NCI-H1105 treated with DMSO at 0.1 percent for 48 hours (cell line): ENCODE measurements around the gene HEPN1.
"Not testable (repeated sequence)": the region's sequence is repeated elsewhere in the genome, so short reads cannot be mapped to it uniquely, and the experiment has no call there.

Experiments used
- DNase-seq: peaks from one replicate; lab custom pipeline; 2025; lab: John Stamatoyannopoulos, UW

The HEPN1 gene

GRCh38 chr11:124942466-124943253 lies 23.6 kb downstream of the HEPN1 start:
- no peak for DNase-seq

DNA sequence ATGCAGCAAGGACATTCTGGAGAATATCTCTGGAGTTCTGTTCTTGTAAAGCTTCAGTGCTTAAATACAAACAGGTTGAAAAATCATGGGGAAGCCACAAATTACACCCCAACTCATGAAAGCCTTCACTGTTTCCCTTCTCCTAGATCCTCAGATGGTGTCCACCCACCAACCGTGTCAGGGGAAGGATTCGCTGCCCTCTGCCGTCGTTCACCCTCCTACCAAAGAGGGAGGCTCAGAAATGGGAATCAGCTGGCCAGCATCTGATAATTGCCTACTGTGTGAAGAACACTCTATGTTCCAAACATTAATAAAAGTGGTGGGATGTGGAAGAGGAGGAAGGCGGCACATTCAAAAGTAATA lies 24.2 kb downstream of the HEPN1 start:
- DNase-seq, result no peak

DNA sequence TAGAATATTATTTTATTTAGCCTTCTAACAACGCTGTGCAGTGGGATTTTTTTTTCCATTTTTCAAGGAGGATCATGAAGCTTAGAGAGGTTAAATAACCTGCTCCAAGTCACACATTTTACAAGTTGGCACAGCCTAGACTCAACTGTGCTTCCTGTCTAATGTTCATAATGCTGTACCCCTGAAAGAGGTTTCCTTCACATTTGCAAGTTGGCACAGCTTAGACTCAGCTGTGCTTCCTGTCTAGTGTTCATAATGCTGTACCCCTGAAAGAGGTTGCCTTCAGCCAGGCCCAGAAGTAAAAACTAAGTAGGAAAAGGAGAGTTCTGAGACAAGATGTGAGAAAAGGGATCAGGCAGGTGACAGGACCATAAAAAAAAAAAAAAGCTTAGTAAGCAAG lies 24.7 kb downstream of the HEPN1 start:
- DNase-seq, result no peak

DNA sequence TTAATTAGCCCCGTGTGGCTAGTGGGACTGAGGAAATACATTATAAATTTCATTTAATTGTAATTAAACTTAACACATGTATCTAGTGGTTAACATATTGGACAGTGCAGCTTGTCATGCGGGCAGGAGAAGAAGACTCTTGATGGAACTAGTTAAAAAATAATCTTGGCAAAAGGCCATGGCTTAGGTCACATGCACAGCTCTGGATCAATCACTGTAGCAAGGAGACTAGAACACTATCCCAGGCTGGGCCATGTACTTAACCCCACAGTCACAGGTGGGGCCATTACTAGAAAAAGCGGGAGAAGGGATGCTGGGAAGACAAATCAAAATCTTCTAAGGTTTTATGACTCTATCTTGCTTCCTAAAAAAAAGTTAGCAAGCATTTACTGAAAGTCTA lies 25.5 kb downstream of the HEPN1 start:
- DNase-seq, result peak; percentile 7

GRCh38 chr11:124945826-124946225 lies 26.8 kb downstream of the HEPN1 start:
- no peak for DNase-seq

DNA sequence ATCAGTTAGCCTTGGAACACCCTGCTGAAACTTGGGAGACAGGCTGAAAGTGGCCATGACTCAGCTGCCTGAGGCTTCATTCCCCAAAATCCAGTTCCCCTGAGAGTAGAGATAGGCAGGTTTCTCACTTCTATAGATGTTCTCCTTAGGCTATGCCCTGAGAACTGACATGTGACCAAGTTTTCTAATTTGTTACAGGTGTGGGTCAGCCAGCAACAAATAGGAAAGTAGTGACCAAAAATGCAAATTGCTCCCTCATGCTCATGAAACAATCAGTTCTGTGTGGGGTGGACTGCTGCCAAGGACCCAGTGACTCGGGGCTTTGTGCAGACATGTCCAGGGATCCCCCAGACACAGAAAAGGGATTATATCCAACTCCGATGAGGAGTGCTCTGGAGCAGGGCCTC lies 27.7 kb downstream of the HEPN1 start:
- DNase-seq, result no peak

DNA sequence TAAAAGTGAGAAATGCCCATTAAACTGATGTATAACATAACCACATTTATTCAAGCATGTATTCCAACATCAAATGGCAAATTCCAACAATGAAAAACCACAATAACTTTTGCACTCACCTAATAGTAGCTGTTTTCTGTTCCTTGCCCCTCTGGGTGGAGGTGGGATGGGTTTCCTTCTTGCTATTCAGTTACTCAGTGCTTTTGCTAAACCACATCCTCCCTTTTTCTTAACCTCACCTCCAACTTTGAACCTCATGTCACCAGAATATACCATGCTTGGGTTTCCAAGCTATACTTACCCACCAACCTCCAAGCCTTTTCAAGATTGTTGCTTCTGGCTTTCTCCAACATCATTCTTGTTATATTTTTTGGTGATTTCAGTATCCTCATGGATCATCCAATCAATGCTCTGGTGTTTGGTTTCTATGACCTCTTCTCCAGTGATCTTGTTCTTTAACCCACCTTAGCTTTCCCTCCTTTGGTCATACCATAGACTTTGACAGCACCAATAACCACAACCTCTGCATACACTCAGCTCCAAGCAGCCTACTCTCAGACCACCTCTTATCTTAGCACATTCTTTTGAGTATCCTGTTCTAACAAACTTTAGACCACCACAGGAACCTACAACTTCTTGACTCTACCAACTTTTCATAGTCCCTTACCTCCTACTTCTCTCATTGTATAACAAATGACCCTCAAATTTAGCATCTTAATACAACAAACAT lies 31.7 kb downstream of the HEPN1 start:
- no peak for DNase-seq

DNA sequence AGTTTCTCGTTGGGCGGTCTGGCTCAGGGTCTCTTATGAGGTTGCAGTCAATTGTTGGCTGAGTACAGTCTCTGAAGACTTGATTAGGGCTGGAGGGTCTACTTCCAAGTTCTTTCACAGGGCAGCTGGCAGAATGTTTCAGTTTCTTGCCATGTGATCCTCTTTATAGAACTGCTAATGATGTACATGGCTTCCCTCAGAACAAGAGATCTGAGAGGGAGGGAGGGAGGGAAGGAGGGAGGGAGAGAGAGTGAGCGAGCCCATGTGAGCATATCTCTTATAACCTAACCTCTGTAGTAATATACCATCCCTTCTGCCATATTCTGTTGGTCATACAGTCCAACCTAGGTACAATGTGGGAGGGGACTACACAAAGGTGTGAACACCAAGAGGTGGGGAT lies 32.3 kb downstream of the HEPN1 start:
- no peak for DNase-seq

GRCh38 chr11:124953753-124954589 lies 34.9 kb downstream of the HEPN1 start, which contains the start of gene CCDC15:
CCDC15 (plus strand) TSS chr11:124954202; CDS start chr11:124954733, 531 bp downstream.
- peak; percentile 99 for DNase-seq

- DNase-seq, result peak; percentile 55
Observed at GRCh38 chr11:124954590-124954955, 35.5 kb downstream of the HEPN1 start.

DNA sequence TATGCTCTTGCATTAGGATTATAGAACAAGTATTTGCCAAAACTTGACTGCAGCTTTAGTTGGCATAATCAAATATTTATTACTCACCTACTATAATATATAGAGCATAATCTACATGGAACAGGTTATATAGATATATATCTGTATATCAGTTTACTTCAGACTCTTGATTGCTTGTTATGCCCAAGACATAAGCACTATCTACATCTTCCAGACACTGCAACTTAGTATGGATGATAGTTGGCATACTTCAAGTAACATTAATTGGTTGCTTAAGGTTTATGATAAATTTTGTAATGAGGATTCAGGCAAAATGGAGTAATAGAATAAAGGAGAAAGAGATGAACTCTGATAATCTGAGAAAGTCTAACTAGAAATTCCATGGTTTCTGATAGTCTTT lies 36.0 kb downstream of the HEPN1 start:
- DNase-seq, result no peak

GRCh38 chr11:124961972-124962609 lies 43.0 kb downstream of the HEPN1 start:
- DNase-seq, result peak; percentile 77

- DNase-seq, result not testable (repeated sequence)
Observed at GRCh38 chr11:124968197-124968596, 49.1 kb downstream of the HEPN1 start.
